GM23248 (cell line): ENCODE measurements around the gene CADM3. TPM values are rescaled to one million over a fixed set of nuclear protein-coding genes. Genes with fewer than 3 reads are reported as not detected.

Experiments
- DNase-seq: peaks from one replicate; pipeline ENCODE4 v3.0.0-alpha.2; 2015
- H2AFZ ChIP-seq: fragments of 200-600 bp; sonication (generic); 2 replicates; pipeline ENCODE4 v1.6.1; 2016; ENCODE audit warnings: antibody characterized with exemption
- H3F3A ChIP-seq: fragments of 200-600 bp; sonication (generic); 2 replicates; pipeline ENCODE4 v1.6.1; 2016; ENCODE audit warnings: mild to moderate bottlenecking, antibody characterized with exemption, mixed run types; ENCODE audit not compliant: insufficient read depth
- H3K27ac ChIP-seq: fragments of 200-600 bp; sonication (generic); 2 replicates; pipeline ENCODE4 v1.5.1; 2016; ENCODE audit warnings: mild to moderate bottlenecking
- H3K27me3 ChIP-seq: fragments of 200-600 bp; sonication (generic); replicated peaks from 2 replicates; pipeline ENCODE4 v1.6.1; 2016; ENCODE audit warnings: mild to moderate bottlenecking; ENCODE audit not compliant: insufficient read depth
- H3K36me3 ChIP-seq: fragments of 200-600 bp; sonication (generic); 2 replicates; pipeline ENCODE4 v1.6.1; 2016; ENCODE audit warnings: low read depth, mild to moderate bottlenecking
- H3K4me1 ChIP-seq: fragments of 200-600 bp; sonication (generic); 2 replicates; pipeline ENCODE4 v1.6.1; 2016; ENCODE audit warnings: mild to moderate bottlenecking; ENCODE audit not compliant: insufficient read depth
- H3K4me2 ChIP-seq: fragments of 200-600 bp; sonication (generic); one replicate; pipeline ENCODE4 v1.6.1; 2016; ENCODE audit warnings: mild to moderate bottlenecking; ENCODE audit not compliant: unreplicated experiment
- H3K4me3 ChIP-seq: fragments of 200-600 bp; sonication (generic); 2 replicates; pipeline ENCODE4 v1.5.1; 2016; ENCODE audit warnings: mild to moderate bottlenecking
- H3K79me2 ChIP-seq: fragments of 200-600 bp; sonication (generic); 2 replicates; pipeline ENCODE4 v1.6.1; 2016; ENCODE audit warnings: mild to moderate bottlenecking; ENCODE audit not compliant: insufficient read depth
- H3K9ac ChIP-seq: fragments of 200-600 bp; sonication (generic); 2 replicates; pipeline ENCODE4 v1.6.1; 2016; ENCODE audit warnings: mild to moderate bottlenecking
- H3K9me2 ChIP-seq: fragments of 200-600 bp; sonication (generic); 2 replicates; pipeline ENCODE4 v1.6.1; 2016; ENCODE audit warnings: mixed run types, mild to moderate bottlenecking, moderate library complexity; ENCODE audit not compliant: insufficient read depth
- H3K9me3 ChIP-seq: fragments of 200-600 bp; sonication (generic); one replicate; pipeline ENCODE4 v1.6.1; 2017; ENCODE audit warnings: low read depth
- H4K20me1 ChIP-seq: fragments of 200-600 bp; sonication (generic); 2 replicates; pipeline ENCODE4 v1.6.0; 2016; ENCODE audit not compliant: insufficient read depth
- EZH2 ChIP-seq: fragments of 200-600 bp; sonication (generic); IDR thresholded peaks from 2 replicates; pipeline ENCODE4 v1.6.1; 2018; ENCODE audit warnings: antibody characterized with exemption, mild to moderate bottlenecking; ENCODE audit not compliant: insufficient read depth, poor library complexity, severe bottlenecking
- EZH2phosphoT487 ChIP-seq: fragments of 200-600 bp; sonication (generic); IDR thresholded peaks from 2 replicates; pipeline ENCODE4 v1.6.1; 2018; ENCODE audit warnings: antibody characterized with exemption, moderate library complexity, mild to moderate bottlenecking, low read depth; ENCODE audit not compliant: insufficient read depth
- WGBS, 2 experiments: methylation state at CpG; one replicate each; pipeline ENCODE4 v1.1.6; 2015 to 2017; ENCODE audit warnings: low lambda C conversion rate in 2 of 2, low coverage in 1 of 2; ENCODE audit errors: missing lambda C conversion rate in 2 of 2; 5-methylcytosine and 5-hydroxymethylcytosine counted together
- in situ Hi-C: fragments of 300-500 bp; cut with MboI; formaldehyde crosslinking; loops from 2 replicates; pipeline ENCODE4 v1.15.0; 2020
- polyA plus RNA-seq: library from polyadenylated mRNA; unstranded; fragments of >200 nt; fragmentation: Nextera tagmentation; extraction: Ambion mirVana; gene quantifications from 2 replicates; pipeline ENCODE4 v1.2.1, GENCODE V29; 2016
- total RNA-seq: library from RNA; depleted of rRNA; stranded (reverse); fragments of >200 nt; shearing (Covaris generic); gene quantifications from 2 replicates; pipeline ENCODE4 v1.2.3, GENCODE V29; 2014

The CADM3 gene
- total and polyA plus RNA-seq, 2 experiments from 2014 or later = not detected

GRCh38 chr1:159161719-159162026, 9.7 kb upstream of the CADM3 start:
- TF ChIP-seq EZH2 (no peak), EZH2phosphoT487 (no peak)
- peak overlapping the region; percentile 97 for H3K4me2 ChIP-seq
- peaks cover 9% of the 10 kb centered on the region for H3K27me3 ChIP-seq
- H3F3A ChIP-seq = peaks cover 3% of the 10 kb centered on the region; the same call in 1 of the 2 replicates
- no peaks in the 10 kb centered on the region for H3K79me2 ChIP-seq
- DNase-seq = no peak
- H3K27ac ChIP-seq = no peak overlapping the region
- in situ Hi-C loops = loop anchor here (5.0 to 25.0 kb wide), 3 partner anchors 36 to 851 kb away; no protein-coding TSS in a partner anchor
- no peaks in the 10 kb centered on the region for H3K36me3 ChIP-seq
- peaks cover 7% of the 10 kb centered on the region for H3K4me1 ChIP-seq
- H3K9me2 ChIP-seq = no peaks in the 10 kb centered on the region
- no peaks in the 10 kb centered on the region for H3K9me3 ChIP-seq
- H2AFZ ChIP-seq = no peak overlapping the region
- WGBS, 2 experiments = 40 to 67% methylated on average over 1 of the region's 1 CpG
- no peak overlapping the region for H3K9ac ChIP-seq
- H4K20me1 ChIP-seq = no peaks in the 10 kb centered on the region
- H3K4me3 ChIP-seq = no peak overlapping the region

GRCh38 chr1:159162516-159163265, 8.7 kb upstream of the CADM3 start:
- Histone ChIP-seq H2AFZ (no peak overlapping the region), H3K27me3 (peaks cover 4% of the 10 kb centered on the region), H3K4me2 (no peak overlapping the region), H3K36me3 (no peaks in the 10 kb centered on the region), H3K4me1 (peaks cover 7% of the 10 kb centered on the region), H4K20me1 (no peaks in the 10 kb centered on the region), H3K4me3 (no peak overlapping the region), H3K9me2 (no peaks in the 10 kb centered on the region), H3K9me3 (no peaks in the 10 kb centered on the region), H3F3A (peaks cover 3% of the 10 kb centered on the region; the same call in 1 of the 2 replicates), H3K27ac (no peak overlapping the region), H3K79me2 (no peaks in the 10 kb centered on the region), H3K9ac (no peak overlapping the region)
- 58 to 60% methylated on average over 4 of the region's 4 CpGs for WGBS, 2 experiments
- in situ Hi-C loops = loop anchor here (5.0 to 25.0 kb wide), 3 partner anchors 35 to 850 kb away; no protein-coding TSS in a partner anchor
- no peak for TF ChIP-seq EZH2
- no peak for TF ChIP-seq EZH2phosphoT487
- no peak for DNase-seq

- TF ChIP-seq EZH2phosphoT487 (no peak), EZH2 (no peak)
- no peak for DNase-seq
- no peak overlapping the region for H3K9ac ChIP-seq
- no peaks in the 10 kb centered on the region for H3K9me3 ChIP-seq
- H3K9me2 ChIP-seq = no peaks in the 10 kb centered on the region
- in situ Hi-C loops = loop anchor here (5.0 to 25.0 kb wide), 3 partner anchors 34 to 849 kb away; no protein-coding TSS in a partner anchor
- peaks cover 3% of the 10 kb centered on the region; the same call in 1 of the 2 replicates for H3F3A ChIP-seq
- H3K4me2 ChIP-seq = no peak overlapping the region
- H3K36me3 ChIP-seq = no peaks in the 10 kb centered on the region
- no peaks in the 10 kb centered on the region for H4K20me1 ChIP-seq
- no peaks in the 10 kb centered on the region for H3K79me2 ChIP-seq
- 56 to 58% methylated on average over 8 to 9 of the region's 9 CpGs for WGBS, 2 experiments
- H3K4me3 ChIP-seq = no peak overlapping the region
- H3K27ac ChIP-seq = no peak overlapping the region
- H2AFZ ChIP-seq = no peak overlapping the region
- peaks cover 7% of the 10 kb centered on the region for H3K4me1 ChIP-seq
- peaks cover 14% of the 10 kb centered on the region for H3K27me3 ChIP-seq
Measured at GRCh38 chr1:159163614-159164228, 7.7 kb upstream of the CADM3 start.

- Histone ChIP-seq H3K9me3 (no peaks in the 10 kb centered on the region), H2AFZ (no peak overlapping the region), H3K36me3 (no peaks in the 10 kb centered on the region), H3F3A (no peaks in the 10 kb centered on the region), H3K4me2 (no peak overlapping the region), H3K9me2 (no peaks in the 10 kb centered on the region), H3K79me2 (no peaks in the 10 kb centered on the region), H3K27me3 (peaks cover 51% of the 10 kb centered on the region), H3K9ac (no peak overlapping the region), H4K20me1 (no peaks in the 10 kb centered on the region), H3K27ac (no peak overlapping the region), H3K4me3 (no peak overlapping the region), H3K4me1 (no peaks in the 10 kb centered on the region)
- WGBS, 2 experiments = 12 to 21% methylated on average over 4 of the region's 4 CpGs
- no peak for TF ChIP-seq EZH2phosphoT487
- TF ChIP-seq EZH2 = no peak
- in situ Hi-C loops = loop anchor here (10.0 to 25.0 kb wide), 2 partner anchors 727 to 844 kb away; no protein-coding TSS in a partner anchor
- DNase-seq = no peak
Measured at GRCh38 chr1:159168043-159168442, 3.4 kb upstream of the CADM3 start.
